ENCODE results near the gene LMBRD2. TPM values are rescaled to one million over a fixed set of nuclear protein-coding genes. Genes with fewer than 3 reads are reported as not detected.

Gene LMBRD2
- total RNA-seq, 5 donors from 2014 or later (not counting 1 experiment from before 2014, with no cell fraction given) = 6.3 to 13.7 (median 10.8) TPM

DNA sequence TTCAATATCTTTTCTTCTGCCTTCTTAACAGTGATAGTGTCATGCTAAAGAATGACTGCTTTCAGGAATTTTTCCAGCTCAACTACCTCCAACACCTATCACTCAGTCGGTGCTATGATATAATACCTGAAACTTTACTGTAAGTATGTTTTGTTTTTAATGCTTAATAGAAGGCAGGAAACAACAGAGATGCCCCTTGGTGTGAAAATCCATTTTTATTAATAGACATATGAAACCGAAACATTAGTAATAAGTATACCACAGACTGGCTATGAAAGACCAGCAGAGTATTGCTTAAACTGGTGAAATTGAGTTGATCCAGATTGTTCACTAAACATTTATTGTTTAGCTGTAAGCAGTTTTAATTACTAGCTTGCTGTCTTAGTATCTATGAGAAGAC, 25.5 kb upstream of the LMBRD2 start:
- no peaks in the 10 kb centered on the region for H3K9me3 ChIP-seq
- Mint-ChIP-seq H3K4me3 (no peak overlapping the region), H3K36me3 (peaks cover 59% of the 10 kb centered on the region), H3K27me3 (no peaks in the 10 kb centered on the region), H3K4me1 (no peaks in the 10 kb centered on the region), H3K27ac (no peak overlapping the region), H3K9me3 (no peaks in the 10 kb centered on the region)
- ChIA-PET POLR2A (no interaction called here), CTCF (no interaction called here)
- H3K27ac ChIP-seq (ENCODE audit: low read length) = no peak overlapping the region
- WGBS (ENCODE audit: insufficient coverage) = no CpG with 5 or more reads among the region's 2 CpGs
- H3K4me1 ChIP-seq (ENCODE audit: control insufficient read depth in 1 of 2, extremely low read depth in 1 of 2, insufficient read depth in 2 of 2, low read length in 2 of 2) = no peaks in the 10 kb centered on the region
- ATAC-seq (replicated peaks in 1 of 4) = no peak
- H3K4me3 ChIP-seq (ENCODE audit: control insufficient read depth in 1 of 2, extremely low read depth in 1 of 2, low read length in 1 of 2) = no peak overlapping the region
- DNase-seq = no peak
- no peaks in the 10 kb centered on the region for H3K27me3 ChIP-seq (replicated peaks in 1 of 2; ENCODE audit: control insufficient read depth in 2 of 2, extremely low read depth in 1 of 2, insufficient read depth in 2 of 2, low read length in 1 of 2)
- H3K36me3 ChIP-seq (ENCODE audit: control insufficient read depth in 2 of 2, extremely low read depth in 1 of 2, insufficient read depth in 1 of 2, low read length in 1 of 2) = peaks cover 12 to 68% of the 10 kb centered on the region in 2 donors

DNA sequence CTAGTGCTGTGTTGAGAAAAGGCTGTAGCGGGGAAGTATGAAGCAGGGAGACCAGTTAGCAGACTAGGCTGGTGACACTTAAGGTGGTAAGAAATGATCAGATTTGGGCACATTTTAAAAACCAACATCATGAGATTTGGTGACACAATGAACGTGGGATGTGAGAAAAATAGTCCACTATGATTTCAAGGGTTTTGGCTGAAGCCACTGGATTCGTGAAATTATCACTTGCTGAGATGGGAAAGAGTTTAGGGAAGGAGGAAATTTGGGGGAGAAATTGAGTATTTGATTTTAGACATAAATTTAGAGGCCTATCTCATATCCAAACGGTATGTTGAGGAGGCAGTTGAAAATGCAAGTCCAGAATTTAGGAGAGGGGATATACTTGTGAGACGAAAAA, 23.4 kb upstream of the LMBRD2 start:
- H3K36me3 Mint-ChIP-seq = peaks cover 59% of the 10 kb centered on the region
- H3K36me3 ChIP-seq (ENCODE audit: control insufficient read depth in 2 of 2, extremely low read depth in 1 of 2, insufficient read depth in 1 of 2, low read length in 1 of 2) = peaks cover 14 to 75% of the 10 kb centered on the region in 2 donors
- H3K4me3 Mint-ChIP-seq = no peak overlapping the region

DNA sequence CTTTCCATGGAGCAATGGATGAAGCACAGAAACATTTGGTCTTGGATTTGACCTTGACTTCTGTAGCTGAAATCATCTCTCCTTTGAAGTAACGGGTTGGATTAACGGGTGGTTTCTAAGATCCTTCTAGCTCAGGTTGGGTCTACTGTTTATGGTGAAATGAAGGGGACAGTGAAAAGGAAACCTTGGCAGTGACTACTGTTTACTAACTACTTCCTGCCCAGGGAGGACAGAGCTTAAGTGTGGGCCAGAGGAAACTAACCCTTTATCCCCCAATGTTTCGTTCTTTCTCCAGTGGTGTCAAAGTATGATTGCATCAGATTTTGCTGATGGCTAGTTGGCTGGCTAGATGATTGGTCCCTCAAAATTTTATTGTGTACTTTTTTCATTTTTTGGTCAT, 22.4 kb upstream of the LMBRD2 start:
- ATAC-seq (replicated peaks in 1 of 4) (no peak), DNase-seq (no peak)
- Histone ChIP-seq H3K4me1 (ENCODE audit: control insufficient read depth in 1 of 2, extremely low read depth in 1 of 2, insufficient read depth in 2 of 2, low read length in 2 of 2) (no peaks in the 10 kb centered on the region), H3K9me3 (no peaks in the 10 kb centered on the region), H3K27ac (ENCODE audit: low read length) (no peak overlapping the region), H3K27me3 (replicated peaks in 1 of 2; ENCODE audit: control insufficient read depth in 2 of 2, extremely low read depth in 1 of 2, insufficient read depth in 2 of 2, low read length in 1 of 2) (no peaks in the 10 kb centered on the region), H3K36me3 (ENCODE audit: control insufficient read depth in 2 of 2, extremely low read depth in 1 of 2, insufficient read depth in 1 of 2, low read length in 1 of 2) (peaks cover 11 to 82% of the 10 kb centered on the region in 2 donors), H3K4me3 (ENCODE audit: control insufficient read depth in 1 of 2, extremely low read depth in 1 of 2, low read length in 1 of 2) (no peak overlapping the region)
- H3K4me3 Mint-ChIP-seq = no peak overlapping the region
- H3K9me3 Mint-ChIP-seq = no peaks in the 10 kb centered on the region
- peaks cover under 1 to 5% (median 1%) of the 10 kb centered on the region in 3 donors for H3K4me1 Mint-ChIP-seq
- H3K36me3 Mint-ChIP-seq = peaks cover 56% of the 10 kb centered on the region
- ChIA-PET POLR2A (no interaction called here), CTCF (interaction anchor here in 1 of 2 donors (0.6 kb wide), 1 partner anchor 520 kb away, joined by 6 read pairs; no protein-coding TSS in a partner anchor)
- no CpG with 5 or more reads among the region's 3 CpGs for WGBS (ENCODE audit: insufficient coverage)
- H3K27ac Mint-ChIP-seq = no peak overlapping the region
- H3K27me3 Mint-ChIP-seq = no peaks in the 10 kb centered on the region

More for the DNA sequence above, 23.4 kb upstream of the LMBRD2 start:
- no peak for ATAC-seq (replicated peaks in 1 of 4)
- Histone ChIP-seq H3K9me3 (no peaks in the 10 kb centered on the region), H3K27me3 (replicated peaks in 1 of 2; ENCODE audit: control insufficient read depth in 2 of 2, extremely low read depth in 1 of 2, insufficient read depth in 2 of 2, low read length in 1 of 2) (no peaks in the 10 kb centered on the region), H3K4me3 (ENCODE audit: control insufficient read depth in 1 of 2, extremely low read depth in 1 of 2, low read length in 1 of 2) (no peak overlapping the region), H3K4me1 (ENCODE audit: control insufficient read depth in 1 of 2, extremely low read depth in 1 of 2, insufficient read depth in 2 of 2, low read length in 2 of 2) (no peaks in the 10 kb centered on the region), H3K27ac (ENCODE audit: low read length) (no peak overlapping the region)
- Mint-ChIP-seq H3K27me3 (no peaks in the 10 kb centered on the region), H3K27ac (no peak overlapping the region), H3K9me3 (no peaks in the 10 kb centered on the region), H3K4me1 (no peaks in the 10 kb centered on the region)
- ChIA-PET CTCF (no interaction called here), POLR2A (no interaction called here)
- no peak for DNase-seq
- 90% methylated on average over 3 of the region's 5 CpGs for WGBS (ENCODE audit: insufficient coverage)

DNA sequence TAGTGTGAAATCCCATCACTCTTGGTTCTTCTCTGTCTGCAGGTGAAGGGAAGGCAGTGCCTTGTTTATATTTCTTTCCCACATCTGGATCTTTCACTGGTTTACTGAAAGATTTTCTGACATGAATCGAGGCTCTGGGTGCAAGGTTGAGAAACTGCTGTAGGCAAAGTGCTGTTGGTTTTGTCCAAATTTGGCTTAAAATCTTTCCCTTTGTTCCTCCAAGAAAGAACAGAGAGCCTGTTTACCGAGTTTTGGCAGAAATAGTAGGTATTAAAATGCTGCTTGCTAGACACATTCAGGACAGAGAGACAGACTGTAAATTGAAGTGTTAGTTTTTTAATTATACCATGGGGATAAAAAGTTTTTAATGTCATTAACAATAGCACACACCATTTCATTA, 21.7 kb upstream of the LMBRD2 start:
- CTCF ChIA-PET = no interaction called here
- WGBS (ENCODE audit: insufficient coverage) = no CpG with 5 or more reads among the region's 2 CpGs
- DNase-seq = no peak
- H3K27me3 Mint-ChIP-seq = no peaks in the 10 kb centered on the region
- no peak overlapping the region for H3K4me3 Mint-ChIP-seq
- H3K9me3 Mint-ChIP-seq = no peaks in the 10 kb centered on the region
- no peaks in the 10 kb centered on the region for H3K9me3 ChIP-seq
- H3K36me3 ChIP-seq (ENCODE audit: control insufficient read depth in 2 of 2, extremely low read depth in 1 of 2, insufficient read depth in 1 of 2, low read length in 1 of 2) = peaks cover 8 to 82% of the 10 kb centered on the region in 2 donors
- H3K4me1 Mint-ChIP-seq = peaks cover 7 to 10% (median 7%) of the 10 kb centered on the region in 3 donors
- H3K36me3 Mint-ChIP-seq = peaks cover 54% of the 10 kb centered on the region
- H3K27me3 ChIP-seq (replicated peaks in 1 of 2; ENCODE audit: control insufficient read depth in 2 of 2, extremely low read depth in 1 of 2, insufficient read depth in 2 of 2, low read length in 1 of 2) = no peaks in the 10 kb centered on the region
- ATAC-seq (replicated peaks in 1 of 4) = no peak
- no peak overlapping the region for H3K27ac ChIP-seq (ENCODE audit: low read length)
- peaks cover 3 to 4% of the 10 kb centered on the region in 2 experiments for H3K4me1 ChIP-seq (ENCODE audit: control insufficient read depth in 1 of 2, extremely low read depth in 1 of 2, insufficient read depth in 2 of 2, low read length in 2 of 2)
- no peak overlapping the region for H3K4me3 ChIP-seq (ENCODE audit: control insufficient read depth in 1 of 2, extremely low read depth in 1 of 2, low read length in 1 of 2)
- no peak overlapping the region for H3K27ac Mint-ChIP-seq
- POLR2A ChIA-PET = no interaction called here

DNA sequence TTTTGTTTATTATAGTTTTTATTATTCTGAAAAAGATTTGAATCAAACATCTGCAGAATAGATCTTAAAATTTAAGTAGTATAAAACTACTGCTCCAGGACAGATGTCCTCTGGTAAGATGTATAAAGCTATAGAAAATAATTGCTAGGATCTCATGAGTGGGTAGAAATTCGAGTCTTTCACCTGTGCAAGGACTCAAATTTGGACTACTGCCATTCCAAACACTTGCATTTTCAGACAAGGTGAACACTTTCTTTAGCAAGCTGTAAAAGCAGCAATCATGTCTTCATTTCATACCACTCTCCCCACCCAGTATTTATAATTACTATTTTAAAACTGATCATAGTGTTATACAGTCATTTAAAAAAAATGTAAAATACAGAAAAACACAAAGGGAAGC, 20.9 kb upstream of the LMBRD2 start:
- DNase-seq (no peak), ATAC-seq (replicated peaks in 1 of 4) (no peak)
- Mint-ChIP-seq H3K9me3 (no peaks in the 10 kb centered on the region), H3K36me3 (peaks cover 60% of the 10 kb centered on the region), H3K4me1 (peaks cover 15 to 18% (median 15%) of the 10 kb centered on the region in 3 donors), H3K27ac (no peak overlapping the region), H3K27me3 (no peaks in the 10 kb centered on the region), H3K4me3 (no peak overlapping the region)
- Histone ChIP-seq H3K4me3 (ENCODE audit: control insufficient read depth in 1 of 2, extremely low read depth in 1 of 2, low read length in 1 of 2) (no peak overlapping the region), H3K4me1 (ENCODE audit: control insufficient read depth in 1 of 2, extremely low read depth in 1 of 2, insufficient read depth in 2 of 2, low read length in 2 of 2) (peaks cover 7% of the 10 kb centered on the region in 2 experiments), H3K27me3 (replicated peaks in 1 of 2; ENCODE audit: control insufficient read depth in 2 of 2, extremely low read depth in 1 of 2, insufficient read depth in 2 of 2, low read length in 1 of 2) (no peaks in the 10 kb centered on the region), H3K27ac (ENCODE audit: low read length) (no peak overlapping the region), H3K9me3 (no peaks in the 10 kb centered on the region), H3K36me3 (ENCODE audit: control insufficient read depth in 2 of 2, extremely low read depth in 1 of 2, insufficient read depth in 1 of 2, low read length in 1 of 2) (peaks cover 5 to 76% of the 10 kb centered on the region in 2 donors)
- ChIA-PET POLR2A (interaction anchor here in 1 of 2 donors (0.5 kb wide), 1 partner anchor 1160 kb away, joined by 4 read pairs; no protein-coding TSS in a partner anchor), CTCF (interaction anchor here in 1 of 2 donors (0.7 kb wide), 1 partner anchor 864 kb away, joined by 3 read pairs; no protein-coding TSS in a partner anchor)
- no CpG with 5 or more reads among the region's 1 CpG for WGBS (ENCODE audit: insufficient coverage)

DNA sequence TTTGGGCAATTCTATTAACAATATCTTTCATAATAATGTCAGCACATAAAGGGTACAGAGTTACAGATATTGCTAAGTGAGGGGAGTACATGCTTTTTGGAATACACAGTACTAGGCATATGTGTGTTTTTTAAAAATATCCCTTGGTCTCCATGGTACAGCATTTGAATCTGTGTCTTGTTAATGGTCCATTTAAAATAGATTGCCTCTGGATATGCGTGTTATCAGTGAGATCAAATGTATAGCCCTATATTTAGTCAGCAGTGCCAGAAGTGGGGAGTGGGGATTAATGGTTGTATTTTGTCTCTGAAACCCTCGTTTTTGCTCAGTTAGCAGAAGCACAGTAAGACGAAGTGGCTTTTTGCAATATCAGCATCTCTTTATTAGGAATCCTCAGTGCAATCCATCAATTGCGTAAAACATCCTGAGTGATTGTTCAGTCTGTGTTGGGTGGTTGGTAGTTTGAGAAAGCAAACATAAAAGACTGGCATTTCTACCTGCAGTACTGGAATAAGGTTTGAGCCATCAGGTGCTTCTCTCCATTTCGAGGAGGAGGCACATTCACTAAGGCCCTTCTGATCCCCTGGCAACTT, 19.2 kb upstream of the LMBRD2 start:
- Histone ChIP-seq H3K4me1 (ENCODE audit: control insufficient read depth in 1 of 2, extremely low read depth in 1 of 2, insufficient read depth in 2 of 2, low read length in 2 of 2) (peaks cover 7% of the 10 kb centered on the region in 2 experiments), H3K9me3 (no peaks in the 10 kb centered on the region), H3K36me3 (ENCODE audit: control insufficient read depth in 2 of 2, extremely low read depth in 1 of 2, insufficient read depth in 1 of 2, low read length in 1 of 2) (peaks cover 8 to 81% of the 10 kb centered on the region in 2 donors), H3K27me3 (replicated peaks in 1 of 2; ENCODE audit: control insufficient read depth in 2 of 2, extremely low read depth in 1 of 2, insufficient read depth in 2 of 2, low read length in 1 of 2) (no peaks in the 10 kb centered on the region), H3K27ac (ENCODE audit: low read length) (no peak overlapping the region), H3K4me3 (ENCODE audit: control insufficient read depth in 1 of 2, extremely low read depth in 1 of 2, low read length in 1 of 2) (no peak overlapping the region)
- 100% methylated on average over 2 of the region's 5 CpGs for WGBS (ENCODE audit: insufficient coverage)
- Mint-ChIP-seq H3K36me3 (peaks cover 74% of the 10 kb centered on the region), H3K4me1 (peaks cover 15 to 18% (median 16%) of the 10 kb centered on the region in 3 donors), H3K27ac (no peak overlapping the region), H3K9me3 (no peaks in the 10 kb centered on the region), H3K4me3 (no peak overlapping the region), H3K27me3 (no peaks in the 10 kb centered on the region)
- ATAC-seq (replicated peaks in 1 of 4) = no peak
- no peak for DNase-seq
- ChIA-PET POLR2A (no interaction called here), CTCF (no interaction called here)

All from T-cell (primary cell).